Liver (tissue), 3 donors: ENCODE results near the gene MBP.

Experiments
- JUND ChIP-seq, 2 donors: IDR thresholded peaks; 2 replicates each; pipeline ENCODE4 v1.6.1; 2016; ENCODE audit warnings: antibody characterized with exemption in 2 of 2
- TF ChIP-seq, protein P1 (sequence below): fragments of 150-350 bp; IDR thresholded peaks from 2 replicates; pipeline ENCODE4 v1.5.1; 2017; ENCODE audit warnings: improper control_type of control experiment, low read depth, low read length; ENCODE audit not compliant: missing input control
- TF ChIP-seq, protein P2 (sequence below): IDR thresholded peaks from 2 replicates; pipeline ENCODE4 v1.6.1; 2016; ENCODE audit warnings: antibody characterized with exemption
- TF ChIP-seq, protein P3 (sequence below): IDR thresholded peaks from 2 replicates; pipeline ENCODE4 v1.6.1; 2016; ENCODE audit warnings: antibody characterized with exemption
- TF ChIP-seq, protein P4 (sequence below): IDR thresholded peaks from 2 replicates; pipeline ENCODE4 v1.6.1; 2016; ENCODE audit warnings: antibody characterized with exemption, mild to moderate bottlenecking
- donor health status: healthy.
- donor health status: healthy.

DNA sequence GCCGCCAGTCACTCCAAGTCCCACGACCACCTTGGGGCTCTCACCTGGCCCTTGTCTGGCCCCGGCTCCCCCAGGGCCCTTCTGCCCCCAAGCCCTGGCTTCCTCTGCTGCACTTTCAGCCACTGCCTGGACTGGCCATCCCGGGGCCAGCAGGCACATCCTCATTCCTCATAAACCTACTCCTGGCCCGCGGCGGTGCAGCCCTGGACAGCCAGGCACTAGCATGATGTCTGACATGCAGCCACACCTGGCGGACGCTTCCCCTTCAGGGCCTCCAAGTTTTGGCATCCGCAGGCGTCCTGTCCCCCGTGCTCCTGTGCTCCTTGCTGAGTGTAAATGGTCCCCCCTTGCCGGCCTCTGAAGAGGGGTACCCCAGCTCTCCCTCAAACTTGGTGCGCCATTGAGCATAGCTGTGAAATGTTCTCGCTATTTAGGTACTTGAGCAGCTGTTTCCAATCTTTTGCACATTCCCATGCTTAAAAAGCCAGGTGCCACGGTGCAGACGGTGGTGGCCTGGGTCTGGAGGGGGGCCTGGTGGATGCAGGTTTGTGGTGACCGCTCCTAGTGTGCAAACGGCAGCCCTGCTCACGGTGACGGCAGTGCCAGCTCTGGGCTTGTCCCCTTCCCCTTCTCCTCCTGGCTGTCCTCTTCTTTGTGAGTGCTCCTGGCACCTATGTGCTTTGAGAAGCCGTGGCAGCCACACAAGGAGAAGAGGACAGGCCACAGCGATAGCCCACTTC is 123.8 kb downstream of the MBP start:
- TF ChIP-seq, protein P1, sequence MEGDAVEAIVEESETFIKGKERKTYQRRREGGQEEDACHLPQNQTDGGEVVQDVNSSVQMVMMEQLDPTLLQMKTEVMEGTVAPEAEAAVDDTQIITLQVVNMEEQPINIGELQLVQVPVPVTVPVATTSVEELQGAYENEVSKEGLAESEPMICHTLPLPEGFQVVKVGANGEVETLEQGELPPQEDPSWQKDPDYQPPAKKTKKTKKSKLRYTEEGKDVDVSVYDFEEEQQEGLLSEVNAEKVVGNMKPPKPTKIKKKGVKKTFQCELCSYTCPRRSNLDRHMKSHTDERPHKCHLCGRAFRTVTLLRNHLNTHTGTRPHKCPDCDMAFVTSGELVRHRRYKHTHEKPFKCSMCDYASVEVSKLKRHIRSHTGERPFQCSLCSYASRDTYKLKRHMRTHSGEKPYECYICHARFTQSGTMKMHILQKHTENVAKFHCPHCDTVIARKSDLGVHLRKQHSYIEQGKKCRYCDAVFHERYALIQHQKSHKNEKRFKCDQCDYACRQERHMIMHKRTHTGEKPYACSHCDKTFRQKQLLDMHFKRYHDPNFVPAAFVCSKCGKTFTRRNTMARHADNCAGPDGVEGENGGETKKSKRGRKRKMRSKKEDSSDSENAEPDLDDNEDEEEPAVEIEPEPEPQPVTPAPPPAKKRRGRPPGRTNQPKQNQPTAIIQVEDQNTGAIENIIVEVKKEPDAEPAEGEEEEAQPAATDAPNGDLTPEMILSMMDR = no peak
- TF ChIP-seq, protein P2, sequence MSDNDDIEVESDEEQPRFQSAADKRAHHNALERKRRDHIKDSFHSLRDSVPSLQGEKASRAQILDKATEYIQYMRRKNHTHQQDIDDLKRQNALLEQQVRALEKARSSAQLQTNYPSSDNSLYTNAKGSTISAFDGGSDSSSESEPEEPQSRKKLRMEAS = no peak
- TF ChIP-seq, protein P3, sequence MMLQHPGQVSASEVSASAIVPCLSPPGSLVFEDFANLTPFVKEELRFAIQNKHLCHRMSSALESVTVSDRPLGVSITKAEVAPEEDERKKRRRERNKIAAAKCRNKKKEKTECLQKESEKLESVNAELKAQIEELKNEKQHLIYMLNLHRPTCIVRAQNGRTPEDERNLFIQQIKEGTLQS = no peak
- TF ChIP-seq, protein P4, sequence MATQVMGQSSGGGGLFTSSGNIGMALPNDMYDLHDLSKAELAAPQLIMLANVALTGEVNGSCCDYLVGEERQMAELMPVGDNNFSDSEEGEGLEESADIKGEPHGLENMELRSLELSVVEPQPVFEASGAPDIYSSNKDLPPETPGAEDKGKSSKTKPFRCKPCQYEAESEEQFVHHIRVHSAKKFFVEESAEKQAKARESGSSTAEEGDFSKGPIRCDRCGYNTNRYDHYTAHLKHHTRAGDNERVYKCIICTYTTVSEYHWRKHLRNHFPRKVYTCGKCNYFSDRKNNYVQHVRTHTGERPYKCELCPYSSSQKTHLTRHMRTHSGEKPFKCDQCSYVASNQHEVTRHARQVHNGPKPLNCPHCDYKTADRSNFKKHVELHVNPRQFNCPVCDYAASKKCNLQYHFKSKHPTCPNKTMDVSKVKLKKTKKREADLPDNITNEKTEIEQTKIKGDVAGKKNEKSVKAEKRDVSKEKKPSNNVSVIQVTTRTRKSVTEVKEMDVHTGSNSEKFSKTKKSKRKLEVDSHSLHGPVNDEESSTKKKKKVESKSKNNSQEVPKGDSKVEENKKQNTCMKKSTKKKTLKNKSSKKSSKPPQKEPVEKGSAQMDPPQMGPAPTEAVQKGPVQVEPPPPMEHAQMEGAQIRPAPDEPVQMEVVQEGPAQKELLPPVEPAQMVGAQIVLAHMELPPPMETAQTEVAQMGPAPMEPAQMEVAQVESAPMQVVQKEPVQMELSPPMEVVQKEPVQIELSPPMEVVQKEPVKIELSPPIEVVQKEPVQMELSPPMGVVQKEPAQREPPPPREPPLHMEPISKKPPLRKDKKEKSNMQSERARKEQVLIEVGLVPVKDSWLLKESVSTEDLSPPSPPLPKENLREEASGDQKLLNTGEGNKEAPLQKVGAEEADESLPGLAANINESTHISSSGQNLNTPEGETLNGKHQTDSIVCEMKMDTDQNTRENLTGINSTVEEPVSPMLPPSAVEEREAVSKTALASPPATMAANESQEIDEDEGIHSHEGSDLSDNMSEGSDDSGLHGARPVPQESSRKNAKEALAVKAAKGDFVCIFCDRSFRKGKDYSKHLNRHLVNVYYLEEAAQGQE = no peak
- no peak for TF ChIP-seq JUND (IDR thresholded peaks at IDR 0.05)
